ENCODE data around the gene SAE1.
A peak's percentile ranks its signal among the peaks of the same experiment; 100 is the strongest.

Gene SAE1

DNA sequence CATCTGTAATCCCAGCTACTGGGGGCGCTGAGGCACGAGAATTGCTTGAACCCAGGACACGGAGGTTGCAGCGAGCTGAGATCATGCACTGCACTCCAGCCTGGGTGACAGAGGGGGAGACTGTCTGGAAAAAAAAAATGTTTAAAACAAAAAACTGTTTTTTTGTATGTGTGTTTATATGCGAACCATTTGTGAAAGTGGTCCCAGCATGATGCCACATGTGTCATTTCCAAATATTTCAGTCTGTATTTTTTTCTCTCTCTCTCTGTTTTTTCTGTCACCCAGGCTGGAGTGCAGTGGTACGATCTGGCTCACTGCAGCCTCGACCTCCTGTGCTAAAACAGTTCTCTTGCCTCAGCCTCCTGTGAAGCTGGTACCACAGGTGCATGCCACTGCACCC, 37.4 kb downstream of the SAE1 start:
- DNase-seq: no peak

DNA sequence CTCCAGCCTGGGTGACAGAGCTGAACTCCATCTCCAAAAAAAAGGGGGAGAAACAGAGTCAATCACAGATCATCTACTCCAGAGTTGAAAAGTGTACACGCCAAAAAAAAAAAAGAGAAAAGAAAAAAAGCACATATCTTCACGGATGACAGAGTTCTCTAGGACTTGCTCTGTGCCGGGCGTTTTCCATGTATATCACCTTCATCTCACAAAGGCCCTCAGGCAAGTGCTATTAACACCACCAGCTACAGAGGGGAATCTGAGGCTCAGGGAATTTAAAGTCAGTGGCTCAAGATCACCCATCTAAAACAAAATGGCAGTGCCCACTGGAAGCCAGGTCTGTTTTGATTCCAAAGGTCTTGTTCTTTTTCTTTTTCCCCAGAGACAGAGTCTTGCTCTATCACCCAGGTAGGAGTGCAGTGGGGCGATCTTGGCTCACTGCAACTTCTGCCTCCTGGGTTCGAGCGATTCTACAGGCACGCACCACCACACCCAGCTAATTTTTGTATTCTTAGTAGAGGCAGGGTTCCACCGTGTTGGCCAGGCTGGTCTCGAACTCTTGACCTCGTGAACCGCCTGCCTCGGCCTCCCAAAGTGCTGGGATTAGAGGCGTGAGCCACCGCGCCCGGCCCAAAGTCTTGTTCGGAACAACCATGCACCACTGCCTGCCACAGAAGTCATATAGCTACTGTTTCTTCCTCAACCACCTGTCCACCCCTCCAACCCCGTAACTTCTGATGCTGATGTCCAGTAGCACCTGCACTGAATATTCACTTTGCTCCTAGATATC, 42.2 kb downstream of the SAE1 start:
- DNase-seq: no peak

DNA sequence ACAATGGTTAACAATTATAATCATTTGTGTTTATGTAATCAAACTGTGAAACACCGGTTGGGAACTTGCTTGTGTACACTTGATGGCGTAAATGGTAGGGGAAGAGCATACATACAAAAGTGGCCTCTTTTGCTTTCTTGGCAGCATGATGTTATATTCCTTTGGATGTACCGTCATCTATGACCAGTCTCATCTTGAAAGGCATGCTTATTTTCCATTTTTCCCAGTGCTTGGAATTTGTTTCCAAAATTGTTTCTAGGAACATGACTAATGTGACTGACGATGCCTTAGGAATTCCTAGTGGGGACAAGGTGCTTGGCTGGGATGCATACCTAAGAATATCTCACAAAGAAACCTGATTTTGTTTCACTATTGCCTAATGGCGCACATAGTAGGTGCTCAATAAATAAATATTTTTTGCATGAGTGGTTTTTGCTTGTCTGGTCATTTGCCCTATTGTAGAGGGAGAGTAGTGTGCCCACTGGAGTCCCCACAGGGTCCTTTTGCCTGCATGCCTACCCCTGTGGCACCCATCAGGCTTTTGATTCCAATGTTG, 45.5 kb downstream of the SAE1 start:
- DNase-seq: no peak

DNA sequence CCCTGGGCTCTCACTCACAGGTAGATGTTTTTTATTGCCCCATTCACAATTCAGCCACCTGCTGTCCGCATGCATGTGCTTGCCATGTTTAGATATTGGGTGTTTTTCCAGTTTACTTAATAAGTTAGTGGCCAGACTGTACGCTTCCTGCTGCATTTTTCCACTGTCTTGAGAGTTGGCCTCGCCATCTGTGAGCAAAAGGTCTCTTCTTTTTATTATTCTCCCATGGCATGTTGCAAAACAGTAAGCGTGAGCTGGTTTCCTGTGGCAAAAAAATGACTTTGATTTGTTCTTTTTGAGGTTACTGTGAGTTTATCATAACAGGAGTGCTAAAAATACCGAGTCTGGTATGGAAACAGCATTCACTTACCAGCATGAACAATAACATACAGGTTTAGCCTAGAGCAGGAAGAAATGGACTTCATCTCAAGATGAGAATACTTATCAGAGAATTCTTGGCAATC, 46.0 kb downstream of the SAE1 start:
- DNase-seq: no peak

DNA sequence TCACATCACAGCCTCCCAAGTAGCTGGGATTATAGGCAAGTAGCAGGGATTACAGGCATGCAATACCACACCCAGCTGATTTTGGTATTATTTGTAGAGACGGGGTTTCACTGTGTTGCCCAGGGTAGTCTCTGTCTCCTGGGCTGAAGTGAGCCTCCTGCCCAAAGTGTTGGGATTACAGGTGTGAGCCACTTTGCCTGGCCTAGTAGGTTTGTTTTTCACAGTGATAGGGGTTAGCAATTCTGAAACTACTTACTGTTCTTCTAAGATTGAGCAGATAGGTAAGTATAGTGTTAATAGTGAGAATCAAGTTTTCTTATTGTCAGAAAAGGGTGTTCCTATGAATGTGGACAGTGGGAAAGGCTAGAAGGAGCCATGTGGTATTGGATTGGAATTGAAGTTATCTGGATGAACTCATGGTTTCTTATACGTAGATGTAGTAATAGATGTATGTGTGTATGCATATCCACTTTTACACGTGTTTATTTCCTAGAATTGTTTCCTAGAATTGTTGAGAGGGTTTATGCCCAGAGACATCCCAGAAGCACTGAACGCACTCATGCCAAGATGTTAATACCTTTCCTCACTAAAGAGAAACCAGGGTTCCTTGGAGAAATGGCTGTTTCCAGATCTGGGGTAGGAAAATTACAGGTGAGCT, 49.1 kb downstream of the SAE1 start:
- DNase-seq: no peak

DNA sequence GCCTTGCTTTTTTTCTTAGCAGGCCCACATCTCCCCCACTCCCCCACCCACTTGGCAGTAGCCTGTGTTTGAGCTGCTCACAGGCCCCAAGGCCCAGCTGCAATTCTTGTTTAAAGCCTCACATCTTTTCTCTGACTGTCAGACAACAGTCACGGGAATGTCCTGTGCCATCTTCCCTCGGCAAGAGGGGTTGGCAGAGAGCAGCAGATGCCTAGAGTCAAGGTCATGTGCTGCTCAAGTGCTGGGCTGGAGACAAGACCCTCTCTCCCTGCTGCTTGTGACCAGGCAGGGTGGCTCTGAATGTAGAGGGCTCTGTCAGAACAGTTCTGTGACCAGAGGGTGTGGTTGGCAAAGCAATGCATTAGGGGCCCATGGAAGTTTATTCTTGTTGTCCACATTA, 53.0 kb downstream of the SAE1 start:
- DNase-seq: no peak

DNA sequence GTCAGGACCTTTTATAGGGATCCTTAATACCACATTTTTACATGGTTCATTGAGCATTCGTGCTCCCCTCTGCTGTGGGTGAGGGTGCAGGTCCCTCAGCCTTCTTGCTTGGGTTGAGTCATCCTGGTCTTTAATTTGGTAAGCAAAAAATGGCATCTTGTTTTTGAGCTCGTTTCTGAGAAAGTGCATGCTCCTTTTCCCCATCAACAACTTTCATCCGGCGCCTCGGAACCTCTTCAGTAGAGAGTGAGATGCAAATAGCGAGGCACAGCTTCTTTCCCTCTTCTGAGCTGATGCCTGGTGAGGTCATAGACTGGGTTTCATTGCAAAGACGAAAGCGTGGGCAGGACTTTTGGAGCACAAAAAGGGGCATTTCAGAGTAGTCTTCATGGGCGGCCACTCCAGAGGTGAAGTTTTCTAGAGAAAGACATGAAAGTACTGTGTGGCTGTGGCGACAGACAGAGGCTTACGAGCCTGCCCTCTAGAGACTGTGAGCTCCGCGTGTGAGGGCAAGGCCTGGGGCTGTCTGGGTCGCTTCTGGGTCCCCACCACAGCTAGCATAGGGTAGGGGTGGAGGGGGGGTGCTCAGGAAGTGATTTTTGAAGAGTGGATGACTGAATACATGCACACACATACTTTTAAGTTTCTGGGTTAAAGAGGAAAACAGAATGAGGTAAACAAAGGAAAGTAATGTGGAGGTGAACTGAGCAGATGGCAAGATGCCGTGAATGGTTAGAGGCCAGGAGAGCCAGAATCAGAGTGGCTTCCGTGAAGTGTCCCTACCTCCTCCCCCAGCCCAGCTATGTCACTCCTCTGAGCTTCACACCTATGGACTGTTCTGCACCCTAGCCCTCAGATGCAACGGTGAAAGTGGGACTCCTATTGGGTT, 56.1 kb downstream of the SAE1 start:
- peak; percentile 68 for DNase-seq

DNA sequence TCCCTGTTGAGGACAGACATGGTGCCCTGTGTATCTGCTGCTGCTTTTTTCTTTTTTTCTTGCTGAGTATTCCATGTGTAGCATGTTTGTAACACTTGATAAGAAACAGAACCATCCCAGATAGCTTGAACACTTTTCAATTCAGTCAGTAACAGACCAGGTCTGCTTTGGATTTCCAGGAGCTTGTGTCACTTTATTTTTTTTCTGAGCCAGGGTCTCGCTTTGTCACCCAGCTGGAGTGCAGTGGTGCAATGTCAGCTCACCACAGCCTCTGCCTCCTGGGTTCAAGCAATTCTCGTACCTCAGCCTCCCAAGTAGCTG, 56.7 kb downstream of the SAE1 start:
- no peak for DNase-seq

DNA sequence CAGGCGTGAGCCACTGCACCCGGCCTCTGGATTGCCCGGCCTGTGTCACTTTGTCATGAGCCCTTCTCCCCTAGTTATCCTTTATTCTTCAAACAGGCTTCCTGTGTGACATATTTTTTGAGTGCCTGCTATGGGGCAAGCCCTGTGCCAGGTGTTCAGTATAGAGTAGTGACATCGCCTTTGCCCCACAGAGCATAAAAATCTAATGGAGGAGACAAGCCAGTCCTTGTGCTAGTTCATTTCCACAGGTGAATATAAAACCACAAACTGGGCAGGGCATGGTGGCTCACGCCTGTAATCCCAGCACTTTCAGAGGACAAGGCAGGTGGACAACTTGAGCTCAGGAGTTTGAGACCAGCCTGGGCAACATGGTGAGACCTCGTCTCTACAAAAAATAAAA, 57.2 kb downstream of the SAE1 start:
- DNase-seq: no peak

DNA sequence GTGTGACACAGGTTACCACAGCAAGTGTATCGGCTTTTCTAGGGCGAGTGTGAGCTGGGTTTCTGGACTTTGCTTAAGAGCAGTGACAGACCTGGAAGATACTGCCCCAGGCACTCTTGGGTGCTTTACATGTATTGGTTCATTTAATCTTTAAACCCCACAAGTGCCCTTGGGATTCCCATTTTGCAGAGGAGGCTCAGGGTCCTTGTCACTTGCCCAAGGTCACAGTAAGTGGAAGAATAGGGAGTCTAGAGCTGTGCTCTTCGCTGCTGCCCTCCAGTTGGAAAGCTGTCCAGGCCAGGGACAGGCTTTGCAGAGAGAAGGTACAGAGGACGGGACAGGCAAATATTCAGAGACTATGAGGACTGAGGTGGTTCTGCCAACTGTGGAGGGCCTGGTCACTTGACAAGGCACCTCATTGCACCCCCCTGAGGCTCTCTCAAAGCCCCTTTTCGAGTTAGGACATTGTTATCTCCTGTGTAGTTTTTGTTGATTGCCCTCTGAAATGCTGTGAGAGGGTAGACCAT, 57.9 kb downstream of the SAE1 start:
- no peak for DNase-seq

DNA sequence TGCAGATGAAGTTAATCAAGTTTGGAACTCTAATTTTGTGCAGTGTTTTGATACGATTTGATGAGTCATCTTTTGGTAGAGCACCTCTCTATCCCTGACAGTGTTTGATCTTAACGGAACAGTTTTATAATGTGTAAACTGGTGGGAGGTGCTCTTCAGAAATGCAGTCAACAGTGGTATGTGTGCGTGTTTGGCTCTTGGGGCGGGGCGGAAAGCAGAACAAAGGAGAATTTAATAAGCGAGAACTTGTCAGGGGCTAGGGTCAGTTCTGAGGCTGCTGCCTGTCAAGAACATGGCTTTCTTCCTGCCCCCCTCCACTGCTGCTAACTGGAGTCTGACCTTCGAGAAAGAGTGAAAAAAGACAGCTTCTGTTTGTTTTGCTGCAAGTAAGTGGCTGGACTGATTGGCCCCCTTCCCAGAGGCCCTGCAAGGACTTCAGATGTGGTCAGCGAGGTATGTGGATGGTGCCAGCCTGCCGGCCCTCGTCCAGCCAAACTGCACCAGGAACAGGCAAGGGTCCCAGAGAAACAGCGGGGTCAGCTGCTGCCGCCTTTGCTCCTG, 59.6 kb downstream of the SAE1 start:
- DNase-seq: peak; percentile 44

DNA sequence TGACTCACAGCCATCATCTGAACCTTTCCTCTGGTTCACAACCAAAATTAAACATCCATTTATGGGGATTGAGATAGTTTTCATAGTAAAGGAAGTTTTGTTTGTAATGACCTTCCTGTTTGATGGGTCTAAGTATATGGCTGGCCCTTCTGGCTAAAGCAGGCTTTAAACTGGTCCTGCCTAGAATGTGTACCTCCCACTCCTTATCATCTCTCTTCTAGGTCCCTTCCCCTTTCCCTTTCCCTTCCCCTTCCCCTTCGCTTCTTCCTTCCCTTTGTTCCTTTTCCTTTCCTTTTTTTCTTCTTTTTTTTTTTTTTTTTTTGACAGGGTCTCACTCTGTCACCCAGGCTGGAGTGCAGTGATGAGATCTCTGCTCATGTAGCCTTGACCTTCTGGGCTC, 64.8 kb downstream of the SAE1 start:
- no peak for DNase-seq

DNA sequence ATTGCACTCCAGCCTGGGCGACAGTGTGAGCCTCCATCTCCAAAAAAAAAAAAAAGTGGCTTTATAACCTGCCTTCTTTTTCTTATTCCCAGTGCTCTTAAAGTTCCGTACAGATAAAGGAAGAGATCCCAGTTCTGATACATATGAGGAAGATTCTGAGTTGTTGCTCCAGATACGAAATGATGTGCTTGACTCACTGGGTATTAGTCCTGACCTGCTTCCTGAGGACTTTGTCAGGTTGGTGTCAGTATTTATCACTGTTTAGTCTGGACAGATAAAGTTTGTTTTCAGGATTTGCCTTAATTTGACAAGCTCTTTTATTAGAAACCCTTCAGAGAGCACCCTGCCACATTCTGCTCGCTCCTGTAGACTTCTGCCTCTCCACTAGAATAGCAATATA, 66.5 kb downstream of the SAE1 start:
- DNase-seq: no peak

DNA sequence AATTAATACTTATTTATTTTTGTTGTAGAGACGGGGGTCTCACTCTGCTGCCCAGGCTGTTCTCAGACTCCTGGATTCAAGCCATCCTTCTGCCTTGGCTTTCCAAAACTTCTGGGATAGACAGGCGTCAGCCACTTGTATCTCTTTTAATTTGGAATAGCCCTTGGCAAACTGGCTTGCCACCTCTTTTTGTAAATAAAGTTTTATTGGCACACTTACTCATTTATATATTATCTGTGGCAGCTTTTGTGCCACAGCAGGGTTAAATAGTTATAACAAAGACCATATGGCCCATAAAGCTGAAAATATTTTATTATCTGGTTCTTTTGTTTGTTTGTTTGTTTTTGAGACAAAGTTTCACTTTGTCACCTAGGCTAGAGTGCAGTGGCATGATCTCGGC, 69.9 kb downstream of the SAE1 start:
- no peak for DNase-seq

DNA sequence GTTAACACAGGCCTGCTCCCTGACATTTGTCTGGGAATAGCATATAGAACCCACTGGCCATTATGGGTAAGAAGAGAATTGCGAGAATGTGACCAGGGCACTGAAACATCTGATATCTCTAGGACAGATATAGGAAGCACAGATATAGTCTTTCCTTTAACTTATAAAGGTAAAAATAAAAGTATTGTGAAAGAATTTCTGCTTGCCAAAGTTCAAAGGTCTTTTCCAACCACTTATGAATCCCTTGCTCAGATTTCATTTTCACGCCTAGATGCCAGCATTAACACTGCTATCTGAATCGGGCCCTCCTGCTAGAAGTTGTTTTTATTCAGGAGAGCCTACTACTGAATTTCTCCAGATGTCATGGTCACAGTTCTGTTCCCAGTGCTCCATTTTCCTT, 72.6 kb downstream of the SAE1 start:
- no peak for DNase-seq

DNA sequence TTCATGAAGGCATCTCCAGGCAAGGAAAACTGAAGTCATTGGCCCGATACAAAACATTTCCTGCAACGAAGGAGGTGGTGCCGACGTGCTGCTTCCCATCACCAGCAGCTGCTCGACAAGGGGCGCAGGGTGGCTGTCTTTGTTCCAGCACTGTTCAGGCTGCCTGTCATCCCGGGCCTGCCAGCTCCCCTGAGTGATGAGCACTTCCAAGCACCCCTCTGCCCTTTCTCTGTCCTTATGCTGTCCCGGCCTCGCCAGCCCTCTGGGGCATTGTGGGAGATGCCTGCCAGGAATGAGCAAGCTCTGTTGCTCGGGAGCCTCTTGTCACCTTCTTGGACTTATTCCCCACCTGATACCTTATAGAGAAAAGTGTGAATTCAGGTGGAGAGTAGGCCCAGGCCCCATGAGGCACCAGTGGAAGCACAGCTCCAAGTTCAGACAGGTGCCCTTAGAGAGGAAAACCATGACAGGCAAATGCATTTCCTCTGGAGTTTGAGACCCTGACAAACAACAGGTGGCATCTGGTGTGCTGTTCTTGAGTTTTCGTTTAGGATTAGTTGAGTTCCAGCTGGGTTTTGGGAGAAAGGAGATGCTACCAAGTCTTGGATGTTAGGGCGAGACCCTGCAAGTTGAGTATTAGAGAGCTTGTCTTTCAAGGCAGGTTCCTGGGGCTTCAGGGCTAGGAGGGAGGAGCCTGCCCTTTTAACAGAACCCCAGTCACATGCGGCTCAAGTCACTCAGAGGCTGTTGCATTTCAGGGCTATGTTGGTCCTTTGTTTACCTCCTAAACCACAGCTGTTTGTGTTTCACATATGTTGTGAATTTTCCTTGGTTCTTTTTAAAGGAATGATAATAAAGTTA, 78.9 kb downstream of the SAE1 start:
- DNase-seq: no peak

DNA sequence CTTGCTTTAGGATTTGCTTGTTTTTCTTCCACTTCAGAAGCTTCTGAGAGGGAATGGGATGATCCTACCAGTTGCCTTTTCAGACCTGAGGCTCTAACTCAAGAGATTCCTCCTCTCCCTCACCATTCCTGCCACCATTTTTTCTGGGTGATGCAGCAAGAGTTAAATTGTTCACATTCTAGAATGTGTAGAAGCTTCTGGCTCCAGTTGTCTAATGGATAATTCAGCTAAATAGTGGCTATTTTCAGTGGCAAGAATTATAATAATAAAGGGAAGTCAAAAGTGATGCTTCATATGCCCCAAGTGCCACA, 79.5 kb downstream of the SAE1 start:
- DNase-seq: no peak

DNA sequence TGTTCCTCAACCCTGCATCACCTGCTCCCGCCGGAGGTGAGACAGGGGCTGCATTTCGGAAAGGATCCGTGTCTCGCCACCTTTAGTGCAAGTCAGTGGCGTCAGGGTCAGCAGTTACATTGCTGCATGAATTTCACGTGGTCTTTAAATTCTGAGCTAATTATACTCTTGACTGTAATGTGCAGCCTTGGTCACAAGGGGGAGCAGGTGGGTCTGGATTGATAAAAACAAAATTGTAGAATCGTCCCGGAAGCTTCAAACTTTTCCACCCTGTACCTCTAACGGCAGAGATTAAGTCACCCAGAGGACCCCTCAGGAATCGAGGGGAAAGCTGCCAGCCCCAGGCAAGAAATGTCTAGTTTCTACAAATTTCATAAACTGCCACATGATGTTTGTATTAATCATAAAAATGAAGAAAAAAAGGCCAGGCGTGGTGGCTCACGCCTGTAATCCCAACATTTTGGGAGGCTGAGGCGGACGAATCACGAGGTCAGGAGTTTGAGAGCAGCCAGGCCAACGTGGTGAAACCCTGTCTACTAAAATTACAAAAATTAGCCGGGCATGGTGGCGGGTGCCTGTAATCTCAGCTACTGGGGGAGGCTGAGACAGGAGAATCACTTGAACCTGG, 80.2 kb downstream of the SAE1 start:
- DNase-seq: peak; percentile 83

DNA sequence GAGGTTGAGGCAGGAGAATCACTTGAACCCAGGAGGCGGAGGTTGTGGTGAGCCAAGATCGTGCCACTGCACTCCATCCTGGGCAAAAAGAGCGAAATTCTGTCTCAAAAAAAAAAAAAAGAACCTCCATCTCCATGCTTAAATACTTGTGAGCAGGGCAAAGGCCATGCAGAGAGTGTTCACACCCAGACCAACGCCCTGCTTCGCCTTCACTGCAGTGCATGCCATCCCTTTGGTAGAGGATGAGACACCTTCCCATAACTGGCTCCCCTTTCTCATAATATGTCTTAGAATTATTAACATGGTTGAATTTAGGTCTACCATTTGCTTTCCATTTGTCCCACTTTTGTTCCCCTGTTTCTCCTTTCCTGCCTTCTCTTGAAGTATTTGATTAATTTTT, 84.9 kb downstream of the SAE1 start:
- no peak for DNase-seq

DNA sequence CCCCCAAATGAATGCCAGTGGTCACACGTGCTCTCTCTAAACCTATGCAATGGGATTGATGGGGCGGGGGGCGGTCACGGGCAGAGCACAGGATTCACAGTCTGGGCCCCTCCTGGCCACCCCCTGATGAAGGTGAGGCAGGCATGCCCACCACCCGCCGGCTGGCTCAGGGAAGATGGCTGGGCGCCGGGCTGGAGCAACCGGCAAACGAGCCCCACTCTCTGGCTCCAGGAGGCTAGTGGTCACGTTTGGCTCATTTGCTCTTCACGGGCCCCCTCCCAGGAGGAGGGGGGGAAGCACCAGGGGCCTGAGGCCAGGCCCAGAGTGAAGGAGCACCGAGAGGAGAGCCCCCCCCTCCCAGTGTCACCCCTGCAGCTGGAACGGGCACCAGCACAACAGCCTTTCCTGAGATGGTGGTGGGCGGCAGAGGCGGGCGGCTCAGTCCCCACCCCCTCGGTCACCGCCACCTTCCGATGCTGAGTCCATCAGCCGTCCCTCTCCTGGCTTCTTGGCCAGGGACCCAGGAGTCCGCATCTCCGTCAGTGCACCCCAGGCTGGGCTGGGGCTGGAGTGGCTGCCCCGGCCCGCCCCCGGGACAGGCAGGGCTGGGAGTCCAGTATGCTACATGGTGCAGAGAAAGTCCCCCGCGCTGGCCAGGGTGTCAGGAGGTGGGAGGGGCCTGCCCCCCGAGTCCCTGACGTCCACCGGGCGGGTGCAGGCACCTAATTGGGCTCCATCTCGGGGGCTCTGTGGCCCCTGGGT, 90.6 kb downstream of the SAE1 start:
- no peak for DNase-seq

DNA sequence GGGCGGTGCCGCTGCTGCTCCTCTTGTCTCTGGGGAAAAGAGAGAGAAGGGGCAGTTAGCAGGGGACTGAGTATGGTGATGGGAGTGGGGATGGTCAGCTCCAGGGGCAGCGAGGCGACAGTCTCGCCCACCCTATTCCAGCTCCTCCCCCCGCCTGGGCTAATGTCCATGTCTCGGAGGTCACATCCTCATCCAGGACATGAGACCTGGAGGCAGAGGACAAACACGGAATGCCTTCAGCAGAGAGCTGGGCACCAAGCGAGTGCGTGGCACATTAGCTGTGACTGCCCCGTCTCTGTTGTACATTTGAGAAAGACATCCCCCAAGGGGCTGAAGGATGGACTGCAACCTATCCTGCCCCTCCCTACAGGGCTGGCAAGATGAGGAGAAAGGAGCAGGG, 91.3 kb downstream of the SAE1 start:
- no peak for DNase-seq
